ENCODE data around the gene PRCD. TPM values are rescaled to one million over a fixed set of nuclear protein-coding genes. Genes with fewer than 3 reads are reported as not detected.

PRCD gene
- polyA plus RNA-seq, 1 donor (not counting 4 experiments of a cell fraction or from before 2014, with no cell fraction given): 1.2 TPM

DNA sequence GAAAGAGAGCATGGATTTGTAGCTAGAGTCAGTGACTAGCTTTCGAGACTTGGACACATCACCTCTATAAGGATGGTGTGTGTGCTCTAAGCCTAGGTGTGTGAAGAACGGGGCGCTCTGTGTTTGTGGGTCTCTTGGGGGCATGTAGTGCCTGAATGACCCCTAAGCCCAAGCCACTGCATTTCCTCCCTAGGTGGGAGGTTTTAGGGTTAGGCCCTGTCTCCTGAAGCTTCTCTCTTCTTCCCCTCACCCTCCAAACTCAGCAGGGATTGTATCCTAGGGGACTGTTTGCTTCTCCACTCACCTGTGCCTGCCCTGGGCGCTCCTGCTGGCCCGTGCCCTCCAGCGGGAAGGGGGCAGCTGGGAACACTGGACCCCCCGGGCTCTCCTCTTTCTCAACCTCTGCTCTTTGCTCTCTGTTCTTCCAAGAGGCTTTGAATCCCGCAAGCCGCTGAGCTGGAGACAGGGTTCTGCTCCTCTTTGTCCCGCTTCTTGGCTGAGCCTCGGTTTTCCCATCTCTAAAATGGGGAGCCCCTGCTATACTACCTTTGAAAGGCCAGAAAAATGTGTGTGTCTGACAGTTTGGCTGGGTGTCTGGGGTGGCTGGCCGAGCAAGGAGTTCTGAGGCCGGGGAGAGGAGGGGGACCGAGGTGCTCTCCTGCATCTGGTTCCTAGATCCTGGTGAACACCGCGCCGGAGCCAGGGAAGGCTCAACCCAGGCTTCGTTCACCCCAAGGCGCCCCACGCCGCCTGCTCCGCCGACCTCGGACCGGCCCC lies 3.1 kb upstream of the PRCD start:
- FAIRE-seq: no peak
- Histone ChIP-seq H3K9me3 (ENCODE audit: control insufficient read depth, low read depth, low read length) (no peaks in the 10 kb centered on the region), H3K27ac (ENCODE audit: control insufficient read depth, insufficient read depth, low read length) (no peak overlapping the region), H3K4me2 (ENCODE audit: control insufficient read depth, extremely low read depth, insufficient read depth, low read depth, low read length) (peak overlapping the region; percentile 37), H3K9ac (ENCODE audit: control insufficient read depth, extremely low read depth, insufficient read depth, low read length) (no peak overlapping the region), H4K20me1 (ENCODE audit: control insufficient read depth, extremely low read depth, insufficient read depth, low read length) (no peaks in the 10 kb centered on the region), H3K9me1 (ENCODE audit: control insufficient read depth, extremely low read depth, insufficient read depth, low read length) (no peaks in the 10 kb centered on the region), H3K27me3 (ENCODE audit: control insufficient read depth, extremely low read depth, insufficient read depth, low read length) (peaks cover 23% of the 10 kb centered on the region), H2AFZ (ENCODE audit: control insufficient read depth, low read length) (no peak overlapping the region), H3K4me1 (ENCODE audit: control insufficient read depth, extremely low read depth, insufficient read depth, low read length) (peaks cover 37% of the 10 kb centered on the region), H3K79me2 (ENCODE audit: control insufficient read depth, insufficient read depth, low read length) (no peaks in the 10 kb centered on the region), H3K4me3 (ENCODE audit: control insufficient read depth in 2 of 3, extremely low read depth in 1 of 3, insufficient read depth in 2 of 3, low read depth in 1 of 3, low read length in 3 of 3) (peak overlapping the region in 1 of 3 experiments; percentile 17), H3K36me3 (ENCODE audit: control insufficient read depth in 2 of 2, extremely low read depth in 1 of 2, insufficient read depth in 2 of 2, low read length in 2 of 2) (no peaks in the 10 kb centered on the region)
- TF ChIP-seq, protein P1, sequence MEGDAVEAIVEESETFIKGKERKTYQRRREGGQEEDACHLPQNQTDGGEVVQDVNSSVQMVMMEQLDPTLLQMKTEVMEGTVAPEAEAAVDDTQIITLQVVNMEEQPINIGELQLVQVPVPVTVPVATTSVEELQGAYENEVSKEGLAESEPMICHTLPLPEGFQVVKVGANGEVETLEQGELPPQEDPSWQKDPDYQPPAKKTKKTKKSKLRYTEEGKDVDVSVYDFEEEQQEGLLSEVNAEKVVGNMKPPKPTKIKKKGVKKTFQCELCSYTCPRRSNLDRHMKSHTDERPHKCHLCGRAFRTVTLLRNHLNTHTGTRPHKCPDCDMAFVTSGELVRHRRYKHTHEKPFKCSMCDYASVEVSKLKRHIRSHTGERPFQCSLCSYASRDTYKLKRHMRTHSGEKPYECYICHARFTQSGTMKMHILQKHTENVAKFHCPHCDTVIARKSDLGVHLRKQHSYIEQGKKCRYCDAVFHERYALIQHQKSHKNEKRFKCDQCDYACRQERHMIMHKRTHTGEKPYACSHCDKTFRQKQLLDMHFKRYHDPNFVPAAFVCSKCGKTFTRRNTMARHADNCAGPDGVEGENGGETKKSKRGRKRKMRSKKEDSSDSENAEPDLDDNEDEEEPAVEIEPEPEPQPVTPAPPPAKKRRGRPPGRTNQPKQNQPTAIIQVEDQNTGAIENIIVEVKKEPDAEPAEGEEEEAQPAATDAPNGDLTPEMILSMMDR (optimal IDR thresholded peaks at IDR 0.05 in 1 of 3, IDR thresholded peaks at IDR 0.05 in 1 of 3, conservative IDR thresholded peaks at IDR 0.05 in 1 of 3; ENCODE audit: extremely low read depth in 1 of 3, insufficient read depth in 2 of 3, low read length in 3 of 3): no peak
- no peak for DNase-seq (ENCODE audit: low read depth, low spot score)
- dilution Hi-C loops (cut with MboI; ENCODE audit: extremely low pct_ligation_motif_present, low sequenced_read_pairs): no loop called here

DNA sequence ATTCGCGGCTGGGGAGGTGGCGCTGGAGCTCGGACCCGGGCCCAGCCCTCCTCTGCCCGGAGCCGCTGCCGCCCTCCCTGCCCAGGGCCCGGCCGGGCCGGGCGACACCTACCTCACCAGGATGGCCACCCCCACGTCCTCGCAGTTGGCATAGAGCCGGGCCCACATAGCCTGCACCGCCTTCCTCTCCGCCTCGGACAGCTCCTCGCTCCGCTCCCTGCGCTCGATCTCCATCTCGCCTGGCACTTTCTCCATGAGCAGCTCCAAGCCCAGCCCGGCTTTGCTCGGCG lies 2.6 kb upstream of the PRCD start:
- H2AFZ ChIP-seq (ENCODE audit: control insufficient read depth, low read length): no peak overlapping the region
- H3K27ac ChIP-seq (ENCODE audit: control insufficient read depth, insufficient read depth, low read length): no peak overlapping the region

More for the DNA sequence above, 2.6 kb upstream of the PRCD start:
- H3K79me2 ChIP-seq (ENCODE audit: control insufficient read depth, insufficient read depth, low read length): no peaks in the 10 kb centered on the region
- no peaks in the 10 kb centered on the region for H3K36me3 ChIP-seq (ENCODE audit: control insufficient read depth in 2 of 2, extremely low read depth in 1 of 2, insufficient read depth in 2 of 2, low read length in 2 of 2)
- no peaks in the 10 kb centered on the region for H3K9me3 ChIP-seq (ENCODE audit: control insufficient read depth, low read depth, low read length)
- H3K4me1 ChIP-seq (ENCODE audit: control insufficient read depth, extremely low read depth, insufficient read depth, low read length): peaks cover 32% of the 10 kb centered on the region
- H3K27me3 ChIP-seq (ENCODE audit: control insufficient read depth, extremely low read depth, insufficient read depth, low read length): peaks cover 24% of the 10 kb centered on the region
- peak overlapping the region in 1 of 3 experiments; percentile 17 for H3K4me3 ChIP-seq (ENCODE audit: control insufficient read depth in 2 of 3, extremely low read depth in 1 of 3, insufficient read depth in 2 of 3, low read depth in 1 of 3, low read length in 3 of 3)
- DNase-seq (ENCODE audit: low read depth, low spot score) (no peak), FAIRE-seq (no peak)
- no peaks in the 10 kb centered on the region for H4K20me1 ChIP-seq (ENCODE audit: control insufficient read depth, extremely low read depth, insufficient read depth, low read length)
- H3K9ac ChIP-seq (ENCODE audit: control insufficient read depth, extremely low read depth, insufficient read depth, low read length): peak overlapping the region; percentile 9
- dilution Hi-C loops (cut with MboI; ENCODE audit: extremely low pct_ligation_motif_present, low sequenced_read_pairs): no loop called here
- no peaks in the 10 kb centered on the region for H3K9me1 ChIP-seq (ENCODE audit: control insufficient read depth, extremely low read depth, insufficient read depth, low read length)
- H3K4me2 ChIP-seq (ENCODE audit: control insufficient read depth, extremely low read depth, insufficient read depth, low read depth, low read length): peak overlapping the region; percentile 37
- no peak for TF ChIP-seq EZH2 (IDR thresholded peaks at IDR 0.05; ENCODE audit: low read length)
- TF ChIP-seq, protein P1 (optimal IDR thresholded peaks at IDR 0.05 in 1 of 3, IDR thresholded peaks at IDR 0.05 in 1 of 3, conservative IDR thresholded peaks at IDR 0.05 in 1 of 3; ENCODE audit: extremely low read depth in 1 of 3, insufficient read depth in 2 of 3, low read length in 3 of 3): no peak

All from keratinocyte (primary cell).